Renal cortical epithelial cell (primary cell): ENCODE results near the gene HMX1. TPM values are rescaled to one million over a fixed set of nuclear protein-coding genes. Genes with fewer than 3 reads are reported as not detected.

ENCODE experiments used
- DNase-seq: peaks from one replicate; pipeline ENCODE4 v3.0.0-alpha.2; 2011; ENCODE audit warnings: low read depth
- total RNA-seq: library from RNA; depleted of rRNA; stranded (reverse); fragments of >200 nt; gene quantifications from 2 replicates; pipeline ENCODE4 v1.2.3, GENCODE V29; 2014

The HMX1 gene
- total RNA-seq, 1 donor from 2014 or later, result not detected

DNA sequence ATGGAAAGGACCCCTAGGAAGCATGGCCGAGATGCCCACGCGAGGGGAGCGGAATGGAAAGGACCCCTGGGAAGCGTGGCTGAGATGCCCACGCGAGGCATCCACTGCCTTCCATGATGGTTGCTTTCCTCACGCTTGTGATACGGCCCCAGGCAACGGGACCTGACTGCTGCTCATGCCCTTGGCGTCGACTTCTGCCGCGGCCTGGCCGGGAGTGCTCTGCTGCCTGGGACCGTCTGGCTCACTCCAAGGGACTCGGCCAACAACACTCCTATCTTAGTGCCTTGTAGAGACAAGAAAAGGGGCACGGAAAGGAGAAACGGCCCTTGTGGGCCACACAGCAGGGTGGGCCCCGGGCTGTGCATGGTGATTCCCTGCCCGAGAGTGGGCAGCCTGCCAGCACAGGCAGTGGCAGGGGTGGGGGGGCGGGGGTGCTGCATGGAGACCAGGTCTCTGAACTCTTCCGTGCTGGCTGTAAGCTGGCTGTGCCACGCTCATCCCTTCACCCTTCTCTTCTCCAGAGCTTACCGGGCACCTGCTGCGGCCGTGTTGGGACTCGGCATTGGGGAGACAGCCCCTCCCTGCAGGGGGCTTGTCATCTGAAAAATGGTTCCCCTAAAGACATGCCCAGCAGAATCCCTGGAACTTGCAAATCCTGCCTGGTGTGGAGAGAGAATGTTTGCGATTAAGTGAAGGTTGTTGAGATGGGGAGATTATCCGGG, 38.6 kb upstream of the HMX1 start:
- DNase-seq, result no peak

DNA sequence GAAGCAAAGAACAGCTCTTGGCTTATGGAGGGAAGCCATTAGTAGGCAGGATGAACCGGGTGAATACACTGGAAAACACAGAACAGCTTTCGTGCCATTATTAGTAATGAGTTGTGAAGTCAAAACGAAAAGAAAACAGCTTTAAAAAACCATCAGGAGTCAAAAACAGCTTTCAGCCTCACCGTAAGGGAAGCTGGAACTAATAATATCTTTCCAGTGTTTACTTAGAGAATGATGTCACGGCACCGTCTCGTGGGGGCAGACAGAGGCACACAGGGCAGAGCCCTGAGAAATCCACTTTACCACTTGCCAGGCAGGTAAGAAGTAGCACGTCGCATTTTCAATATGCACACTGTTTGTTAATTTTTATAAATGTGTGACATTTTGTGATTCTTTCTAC, 37.9 kb upstream of the HMX1 start:
- no peak for DNase-seq

DNA sequence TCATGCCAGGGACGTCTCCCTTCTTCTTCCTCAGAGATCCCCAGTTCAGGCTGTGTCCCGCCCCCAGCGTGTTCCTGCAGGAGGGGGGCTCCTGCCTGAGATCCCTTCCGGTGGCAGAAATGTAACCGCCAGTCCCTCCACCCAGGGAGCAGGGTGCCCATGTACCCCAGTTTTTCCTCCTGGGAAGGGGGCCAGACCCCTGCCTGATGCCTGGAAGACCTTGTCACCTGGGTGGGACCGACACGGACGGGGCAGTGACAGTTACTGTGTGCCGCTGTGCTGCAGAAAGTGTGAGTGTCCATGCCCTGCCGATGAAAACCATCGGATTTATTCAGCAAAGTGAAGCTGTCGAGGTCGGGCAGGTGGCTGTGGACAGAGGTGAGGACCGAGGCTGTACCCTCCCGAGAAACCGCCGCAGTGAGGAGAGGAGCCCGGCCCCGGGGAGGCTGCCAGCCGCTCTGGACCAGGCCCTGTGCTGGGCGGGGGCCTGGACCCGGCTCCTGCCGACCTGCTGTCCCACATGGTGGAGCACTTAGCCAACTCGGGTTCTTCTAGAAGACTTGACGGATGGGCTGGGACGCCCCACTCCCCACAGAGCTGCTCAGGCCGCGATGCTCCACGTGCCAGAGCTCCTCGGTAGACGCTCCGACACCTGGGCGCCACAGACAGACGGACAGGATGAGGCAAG, 36.7 kb upstream of the HMX1 start:
- DNase-seq, result no peak

DNA sequence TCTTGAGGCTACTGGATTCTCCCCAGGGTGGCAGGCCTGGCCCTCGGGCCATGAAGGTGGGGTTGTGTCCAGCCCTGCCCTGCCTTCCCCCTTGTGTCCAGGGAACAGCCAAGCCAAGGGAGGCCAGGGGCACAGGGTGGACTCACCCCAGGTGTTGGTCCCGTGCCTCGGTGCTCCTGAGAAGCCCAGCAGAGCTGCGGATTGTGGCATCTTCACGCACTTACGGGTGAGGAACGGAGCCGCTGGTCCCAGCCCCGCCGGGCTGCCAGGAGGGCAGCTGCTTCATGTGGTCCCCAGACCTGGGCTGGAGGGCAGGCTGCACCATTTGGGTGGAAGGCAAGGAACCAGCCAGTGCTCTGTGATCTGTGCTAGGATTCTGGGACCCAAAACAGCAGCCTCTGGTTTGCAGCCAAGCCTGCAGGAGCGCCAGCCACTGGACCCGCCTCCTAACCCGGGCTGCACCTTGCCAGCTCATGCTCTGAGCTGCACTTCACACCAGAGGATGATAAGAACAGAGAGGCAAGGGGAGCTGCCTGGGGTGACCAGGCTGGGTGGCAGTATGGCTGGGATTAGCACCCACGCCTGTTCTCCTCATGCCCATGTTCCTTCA, 36.1 kb upstream of the HMX1 start:
- no peak for DNase-seq

DNA sequence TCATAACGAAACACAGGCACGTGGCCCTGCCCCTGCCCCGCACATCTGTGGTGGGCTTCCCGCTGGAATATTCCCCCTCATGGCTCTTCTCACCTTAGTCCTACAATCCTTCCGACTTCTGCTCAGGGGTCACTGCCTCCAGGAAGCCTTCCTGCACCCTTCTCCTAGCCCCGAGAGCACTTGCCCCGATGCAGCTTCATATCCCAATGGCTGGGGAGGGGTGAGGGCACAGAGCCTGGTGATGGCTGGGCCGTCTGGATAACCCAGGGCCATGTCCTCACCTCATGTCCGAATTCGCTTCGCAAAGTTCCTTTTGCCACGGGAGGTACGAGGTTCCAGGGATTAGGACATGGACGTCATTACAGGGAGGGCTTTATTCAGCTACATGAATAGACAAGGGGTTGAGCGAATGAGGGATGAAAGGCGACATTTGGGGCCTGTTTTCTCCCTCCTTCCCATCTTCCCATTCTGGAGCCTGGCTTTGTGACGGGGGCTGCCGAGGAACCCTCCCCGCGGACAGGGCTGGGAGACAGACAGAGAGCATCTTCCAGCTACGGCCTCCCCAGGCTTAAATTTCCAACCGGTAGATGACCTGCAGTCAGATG, 35.5 kb upstream of the HMX1 start:
- DNase-seq, result no peak

DNA sequence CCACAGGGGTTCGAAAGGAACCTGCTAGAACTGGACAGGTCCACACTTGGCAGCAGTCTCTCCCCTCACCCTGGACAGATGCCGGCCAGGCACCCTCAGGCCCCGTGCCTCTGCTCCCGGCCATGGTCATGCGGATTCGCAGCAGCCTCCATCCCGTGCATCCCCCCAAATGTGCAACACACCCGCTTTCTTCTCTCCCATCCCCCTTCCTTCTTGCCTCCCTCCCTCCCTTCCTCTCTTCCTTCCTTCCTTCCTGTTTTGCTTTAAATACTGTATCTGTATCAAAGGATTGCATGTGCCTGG, 35.0 kb upstream of the HMX1 start:
- no peak for DNase-seq

DNA sequence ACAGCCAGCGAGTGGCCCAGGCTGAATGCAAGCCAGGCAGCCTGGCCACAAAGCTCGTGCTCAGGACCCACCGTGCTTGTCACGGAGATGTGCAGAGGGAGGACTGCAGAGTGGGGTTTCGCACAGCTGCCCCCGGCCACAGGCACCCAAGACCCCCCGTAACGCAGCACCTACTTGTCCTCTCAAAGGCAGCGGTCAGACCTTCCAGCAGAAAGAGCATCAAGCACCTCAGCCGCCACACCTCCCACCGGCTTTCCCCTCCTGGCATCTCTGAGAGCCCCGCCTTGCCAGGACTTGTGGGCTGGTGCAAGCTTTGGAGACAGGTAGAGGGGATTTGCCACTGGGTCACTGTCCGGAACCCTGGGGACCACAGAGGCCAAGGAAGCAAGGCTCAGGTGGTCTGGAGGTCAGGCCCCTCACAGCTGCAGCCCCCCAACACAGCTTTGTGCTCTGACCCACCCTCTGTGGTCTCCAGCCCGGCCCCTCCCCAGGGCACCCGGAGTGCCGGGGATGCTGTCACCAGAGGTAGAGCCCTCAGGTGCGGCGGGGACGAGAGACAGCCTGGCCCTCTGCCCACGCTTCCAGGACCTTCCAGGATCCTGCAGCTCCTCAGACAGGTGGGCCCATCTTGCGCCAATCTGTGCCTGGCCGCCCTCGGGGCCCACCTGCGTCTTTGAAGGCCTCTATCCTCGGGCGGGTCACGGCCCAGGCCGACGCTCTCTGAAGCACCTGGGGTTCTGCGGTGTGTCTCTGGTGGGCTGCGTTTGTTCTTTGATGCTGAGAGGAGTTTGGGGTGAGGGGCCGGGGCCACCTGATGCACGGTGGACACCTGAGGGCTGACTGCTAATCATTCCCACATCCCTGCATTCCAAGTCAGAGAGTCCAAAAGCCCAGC, 34.4 kb upstream of the HMX1 start:
- no peak for DNase-seq

DNA sequence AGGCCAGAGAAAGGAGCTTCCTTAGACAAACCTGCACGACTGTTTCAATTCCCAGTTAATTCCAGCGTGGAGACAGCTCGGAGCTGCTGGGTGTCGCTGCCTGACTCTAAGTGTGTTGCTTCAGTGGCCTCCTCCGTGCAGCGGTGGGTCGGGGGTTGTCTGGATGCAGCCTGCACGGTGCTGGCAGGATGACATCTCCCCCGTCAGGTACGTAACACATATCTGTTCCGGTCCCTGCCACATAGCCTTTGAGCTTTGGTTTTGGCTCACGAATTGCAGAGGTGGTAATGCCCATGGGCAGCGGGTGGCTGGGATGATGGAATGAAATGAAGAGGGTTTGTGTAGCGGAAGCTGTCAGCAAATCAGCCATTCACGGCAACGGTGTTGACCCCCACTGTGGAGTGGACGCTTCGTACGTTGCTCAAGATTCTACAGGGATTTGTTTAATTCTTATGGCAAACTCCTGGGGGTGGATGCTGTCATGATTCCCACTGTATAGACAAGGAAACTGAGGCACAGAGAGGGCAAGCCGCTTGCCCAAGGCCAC, 33.7 kb upstream of the HMX1 start:
- DNase-seq, result no peak

DNA sequence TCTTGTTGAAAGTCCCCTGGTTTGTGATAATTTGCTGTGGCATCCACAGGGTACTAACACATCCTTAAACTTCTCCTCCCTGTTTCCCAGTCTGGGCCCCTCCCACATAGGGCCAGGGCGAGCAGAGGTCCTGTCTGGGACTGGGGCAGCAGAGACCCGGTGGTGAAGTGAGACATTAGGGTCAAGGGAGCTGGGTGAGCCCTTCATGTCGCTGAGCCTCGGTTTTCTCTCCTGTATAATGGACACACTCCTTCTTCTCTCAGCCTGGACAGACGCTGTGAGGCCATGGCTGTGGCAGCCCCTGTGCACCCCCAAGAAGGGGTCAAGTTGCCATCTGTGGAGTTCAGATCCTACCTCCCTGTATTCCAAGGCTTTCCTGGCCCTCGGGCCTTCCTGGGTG, 33.0 kb upstream of the HMX1 start:
- no peak for DNase-seq

DNA sequence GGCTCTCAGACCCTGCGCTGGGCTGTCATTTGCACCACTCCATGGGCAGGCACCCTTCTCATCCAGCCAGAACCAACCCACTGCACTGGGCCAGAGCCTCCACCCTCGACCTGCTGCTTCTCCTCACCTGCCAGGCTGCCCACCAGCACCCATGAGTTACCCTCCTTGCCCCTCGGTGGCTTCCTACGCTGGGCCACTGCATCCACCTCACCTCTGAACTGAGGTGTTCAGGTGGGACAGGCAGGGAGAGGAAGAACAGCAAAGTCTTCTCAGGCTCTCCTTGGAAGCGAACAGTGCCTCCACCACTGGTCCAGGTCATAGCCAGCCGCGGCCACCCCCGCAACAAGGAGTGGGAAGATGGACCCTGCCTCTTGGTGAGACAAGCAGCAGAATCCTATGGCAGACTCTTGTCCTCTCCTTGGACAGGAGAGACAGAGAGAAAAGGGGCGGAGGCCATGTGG, 32.4 kb upstream of the HMX1 start:
- no peak for DNase-seq

DNA sequence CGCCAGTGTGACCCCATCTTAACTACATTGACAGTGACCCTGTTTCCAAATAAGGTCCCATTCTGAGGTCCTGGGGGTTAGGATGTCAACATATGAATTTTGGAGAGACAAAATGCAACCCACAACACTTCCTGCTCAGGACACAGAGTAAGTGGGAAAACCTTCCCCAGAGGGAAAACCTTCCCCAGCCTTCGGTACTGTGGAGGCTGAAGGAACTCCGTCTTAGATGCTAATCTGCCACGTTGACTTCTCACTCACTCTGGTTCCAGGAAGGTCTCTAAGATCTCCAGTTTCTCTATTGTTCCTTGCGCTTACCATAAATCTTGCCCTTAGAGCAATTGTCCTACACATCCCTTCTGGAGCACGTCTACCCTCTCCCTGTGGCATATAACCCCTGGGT, 29.7 kb upstream of the HMX1 start:
- no peak for DNase-seq

DNA sequence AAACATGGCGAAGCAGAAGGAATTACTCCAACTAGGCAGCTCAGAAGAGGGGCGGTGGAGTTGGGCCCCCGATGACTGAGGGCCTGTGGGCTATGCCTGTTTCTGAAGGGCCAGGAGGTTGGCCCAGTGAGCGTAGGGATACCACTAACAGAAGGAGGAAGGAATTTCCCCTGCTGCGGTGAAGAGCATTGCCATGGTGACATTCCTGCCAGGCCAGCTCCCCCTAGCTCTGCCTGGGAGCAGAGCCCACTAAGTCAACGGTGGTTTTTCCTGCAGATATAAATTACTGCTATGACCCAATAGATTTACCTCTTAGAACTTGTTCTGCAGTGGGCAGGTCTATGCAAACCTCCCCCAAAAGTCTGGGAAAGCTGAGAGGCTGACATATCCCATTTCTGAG, 28.9 kb upstream of the HMX1 start:
- no peak for DNase-seq

DNA sequence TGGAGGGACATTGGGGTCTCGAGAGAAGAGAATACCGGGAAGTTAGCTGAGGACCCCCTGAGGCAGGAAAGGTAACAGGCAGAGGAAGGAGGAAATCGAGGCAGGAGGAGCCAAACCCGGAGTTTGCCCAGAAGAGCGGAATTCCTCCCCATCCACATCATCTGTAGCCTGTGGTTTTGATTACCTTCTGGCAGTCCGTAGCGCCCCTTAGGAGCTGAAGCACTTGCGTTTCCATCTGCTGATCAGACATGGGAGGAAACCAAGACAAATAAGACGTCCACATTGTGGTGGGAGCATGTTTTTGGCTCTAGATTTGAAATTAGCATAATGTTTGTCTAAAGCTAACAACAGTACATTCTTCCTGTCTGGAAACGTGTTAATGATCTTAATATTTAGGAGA, 26.8 kb upstream of the HMX1 start:
- no peak for DNase-seq

DNA sequence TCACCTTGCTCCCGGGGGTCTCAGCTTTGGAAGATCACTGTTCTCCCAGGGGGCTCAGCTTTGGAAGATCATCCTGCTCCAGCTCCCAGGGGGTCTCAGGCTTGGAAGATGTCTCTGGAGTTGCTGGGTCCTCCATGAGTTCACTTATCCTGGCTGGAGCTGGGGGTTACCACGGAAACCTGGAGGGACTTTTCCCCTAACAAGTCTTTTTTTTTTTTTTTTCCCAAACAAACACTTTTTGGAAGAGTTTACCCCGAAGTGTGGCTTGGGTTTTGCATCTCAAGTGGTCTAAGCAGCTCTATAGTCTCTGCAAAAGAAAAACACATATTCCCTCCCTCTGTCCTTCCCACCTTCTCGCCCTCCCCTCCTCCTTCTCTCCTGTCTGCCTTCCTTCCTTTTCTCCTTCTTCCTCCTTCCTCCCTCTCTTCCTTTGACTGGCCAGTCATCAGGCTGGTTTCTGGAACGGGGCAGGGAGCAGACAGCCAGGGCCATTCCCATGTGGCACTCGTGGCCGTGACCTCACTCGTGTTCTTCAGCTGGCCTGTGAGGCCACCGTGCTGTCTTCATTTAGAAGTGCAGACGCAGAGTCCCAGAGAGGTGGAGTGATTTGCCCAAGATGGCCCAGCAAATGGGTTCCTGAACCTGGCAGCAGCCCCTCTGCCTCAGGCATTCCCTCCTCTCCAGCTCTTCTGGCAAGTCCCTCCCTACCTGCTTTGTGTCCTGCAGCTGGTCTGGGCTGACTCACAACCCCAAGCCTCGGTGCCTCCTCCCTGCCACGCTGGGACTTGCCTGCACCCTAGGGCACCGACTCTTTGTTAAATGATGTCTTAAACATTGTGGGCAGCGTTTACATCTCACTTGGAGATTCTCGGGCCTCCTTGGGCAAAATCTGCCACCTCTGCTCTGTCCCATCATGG, 25.9 kb upstream of the HMX1 start:
- no peak for DNase-seq

DNA sequence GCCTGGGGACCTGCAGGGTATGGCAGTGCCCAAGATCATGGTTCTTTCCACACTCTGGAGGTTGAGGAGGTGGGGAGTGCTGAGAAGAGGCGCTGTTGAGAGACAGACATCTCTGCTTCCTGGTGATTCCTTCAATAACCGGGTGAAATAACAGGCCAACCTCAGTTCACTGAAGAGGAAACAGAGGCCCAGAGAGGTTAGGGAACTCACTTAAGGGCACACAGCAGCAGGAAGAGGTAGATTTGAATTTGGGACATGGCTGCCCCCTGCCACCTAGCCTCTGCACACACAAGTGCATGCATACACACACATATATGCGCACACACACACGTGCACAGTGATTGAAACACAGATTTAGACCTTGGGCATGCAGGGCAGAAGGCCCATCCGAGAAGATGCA, 24.9 kb upstream of the HMX1 start:
- no peak for DNase-seq

DNA sequence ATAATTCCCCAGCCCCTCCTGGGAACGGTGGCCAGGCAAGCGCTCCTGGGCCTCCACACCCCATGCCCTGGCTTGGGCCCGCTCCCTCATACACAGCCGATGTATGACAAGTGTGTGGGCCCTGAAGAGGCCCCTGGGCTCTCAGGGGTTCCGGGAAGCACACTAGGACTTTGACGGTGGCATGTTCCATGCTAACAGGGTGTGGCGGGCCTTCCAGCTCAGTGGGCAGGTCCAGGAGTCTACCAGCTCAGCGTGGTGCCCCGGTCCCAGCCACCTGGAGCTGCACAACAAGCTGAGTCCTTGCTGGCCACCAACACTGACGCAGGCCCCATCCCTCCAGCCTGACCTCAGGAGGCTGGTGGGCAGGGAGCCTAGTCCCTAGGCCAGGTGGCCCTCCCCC, 24.4 kb upstream of the HMX1 start:
- DNase-seq, result no peak

DNA sequence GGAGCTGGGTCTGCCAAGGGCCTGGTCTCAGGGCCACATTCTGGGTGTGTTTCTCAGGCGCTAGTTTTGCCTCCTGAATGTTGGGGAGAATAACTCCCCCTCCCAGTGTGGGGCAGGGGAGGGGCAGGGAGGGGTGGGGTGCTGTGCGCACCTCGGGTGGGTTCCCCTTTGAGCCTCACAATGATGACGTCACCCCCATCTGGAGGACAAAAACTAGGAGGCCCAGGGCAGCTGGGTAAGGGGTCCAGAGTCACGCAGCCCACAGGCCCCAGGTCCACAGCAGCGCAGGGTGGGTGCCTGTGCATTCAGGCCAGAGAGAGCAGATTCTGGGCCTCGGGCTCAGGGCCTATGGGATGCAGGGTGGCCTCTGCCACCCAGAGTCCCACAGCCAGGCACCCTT, 23.7 kb upstream of the HMX1 start:
- DNase-seq, result no peak

DNA sequence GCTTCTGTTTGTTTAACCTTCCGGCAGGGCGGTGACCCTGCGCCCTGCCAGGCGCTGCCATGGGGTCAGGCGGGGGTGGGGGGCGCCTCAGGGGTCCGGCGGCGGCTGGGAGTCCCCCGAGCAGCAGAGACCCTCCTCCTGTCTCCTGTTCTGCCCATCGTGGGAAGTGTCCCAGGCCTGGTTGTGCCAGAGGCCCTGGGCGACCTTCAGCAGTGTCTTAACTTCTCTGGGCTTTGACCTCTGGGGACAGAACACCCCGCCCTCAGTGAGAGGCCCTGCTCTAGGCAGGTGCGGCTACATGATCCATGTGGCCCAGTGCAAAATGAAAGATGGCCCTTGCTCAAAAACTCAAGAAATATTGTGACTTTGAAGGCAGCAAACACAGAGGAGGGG, 22.8 kb upstream of the HMX1 start:
- no peak for DNase-seq

DNA sequence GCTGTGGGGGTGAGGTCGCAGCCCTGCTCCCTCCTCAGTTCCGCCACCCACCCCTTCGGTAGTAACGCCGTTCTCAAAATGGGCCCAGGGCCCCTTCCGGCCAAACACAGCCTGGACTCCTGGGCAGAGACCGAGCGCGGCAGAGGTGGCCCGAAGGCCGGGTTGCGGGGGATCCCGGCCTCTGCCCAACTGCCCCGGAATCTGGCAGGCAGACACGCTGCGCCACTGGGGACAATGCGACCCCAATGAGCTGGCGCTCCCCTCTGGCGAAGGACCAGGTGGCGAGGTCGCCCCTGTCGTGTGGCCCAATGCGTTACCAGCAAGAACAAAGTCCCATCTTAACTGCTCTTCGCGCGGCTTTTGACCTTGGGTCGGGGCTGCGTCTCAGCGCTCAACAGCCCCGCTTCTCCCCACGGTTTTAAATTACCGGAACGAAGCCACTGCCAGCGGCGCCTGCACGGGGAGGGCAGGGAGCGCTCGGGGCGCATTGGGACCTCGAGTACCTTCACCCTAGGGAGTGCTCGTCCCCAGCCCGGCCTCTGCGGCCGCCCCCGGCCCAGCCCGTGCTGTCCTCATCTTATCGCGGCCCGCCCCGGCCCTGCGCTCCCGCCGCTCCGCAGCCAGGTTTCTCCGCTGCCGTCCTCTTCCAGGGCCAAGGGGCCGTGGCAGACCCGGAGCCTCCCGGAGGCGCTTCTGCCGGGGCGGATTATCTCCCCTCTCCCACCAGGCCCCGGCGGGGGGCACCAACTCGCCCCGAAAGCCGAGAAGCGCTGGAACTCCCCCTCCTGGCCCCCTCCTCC, 22.2 kb upstream of the HMX1 start:
- no peak for DNase-seq

DNA sequence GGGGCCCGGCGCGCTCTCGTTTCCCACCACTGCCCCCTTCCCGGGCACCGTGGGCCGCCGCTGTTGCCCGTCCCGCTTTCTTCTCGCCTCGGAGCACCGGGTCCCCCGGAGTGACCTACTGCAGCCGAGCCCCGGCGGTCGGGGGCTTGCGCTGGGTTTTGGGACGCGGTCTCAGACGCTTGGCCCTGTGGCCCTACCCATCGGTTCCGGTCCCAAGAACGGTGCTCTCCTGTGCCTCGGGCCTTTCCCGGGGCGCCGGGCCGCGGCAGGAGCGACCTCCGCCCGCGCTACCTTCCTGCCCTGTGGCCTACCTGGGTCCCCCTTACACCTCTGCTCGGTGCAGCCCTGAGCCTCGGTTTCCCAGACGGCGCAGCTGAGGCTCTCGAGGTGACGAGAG, 21.6 kb upstream of the HMX1 start:
- DNase-seq, result no peak
